ENCODE measurements around the gene PEX5L. TPM values are rescaled to one million over a fixed set of nuclear protein-coding genes. Genes with fewer than 3 reads are reported as not detected.
"Not testable (repeated sequence)": the region's sequence is repeated elsewhere in the genome, so short reads cannot be mapped to it uniquely, and the experiment has no call there.

Gene PEX5L
- total RNA-seq, 2 donors from 2014 or later: not detected

- no peak for ATAC-seq (ENCODE audit: insufficient number of reproducible peaks, low FRiP score, low read depth)
Observed at GRCh38 chr3:180018543-180018942, 18.2 kb downstream of the PEX5L start.

DNA sequence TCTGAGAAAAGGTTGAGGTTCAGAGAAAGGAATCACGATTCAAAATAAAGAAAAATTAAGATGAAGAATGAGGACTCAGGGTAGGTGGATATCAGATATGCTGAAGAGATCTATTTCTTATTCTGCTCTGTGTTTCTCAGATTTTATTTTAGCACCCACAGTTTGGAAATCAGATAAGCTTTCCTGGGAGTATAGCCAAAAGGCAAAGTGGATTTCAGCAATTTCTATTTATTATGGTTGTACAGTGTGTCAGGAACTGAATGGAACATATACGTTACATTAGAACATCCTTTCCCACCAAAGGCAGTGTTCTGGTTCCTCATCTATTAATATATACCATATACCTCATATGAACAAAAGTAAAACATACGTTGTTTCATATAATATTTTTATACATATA is 18.9 kb downstream of the PEX5L start:
- DNase-seq (ENCODE audit: low spot score) (no peak), ATAC-seq (ENCODE audit: insufficient number of reproducible peaks, low FRiP score, low read depth) (no peak)
- TF ChIP-seq, protein P1, sequence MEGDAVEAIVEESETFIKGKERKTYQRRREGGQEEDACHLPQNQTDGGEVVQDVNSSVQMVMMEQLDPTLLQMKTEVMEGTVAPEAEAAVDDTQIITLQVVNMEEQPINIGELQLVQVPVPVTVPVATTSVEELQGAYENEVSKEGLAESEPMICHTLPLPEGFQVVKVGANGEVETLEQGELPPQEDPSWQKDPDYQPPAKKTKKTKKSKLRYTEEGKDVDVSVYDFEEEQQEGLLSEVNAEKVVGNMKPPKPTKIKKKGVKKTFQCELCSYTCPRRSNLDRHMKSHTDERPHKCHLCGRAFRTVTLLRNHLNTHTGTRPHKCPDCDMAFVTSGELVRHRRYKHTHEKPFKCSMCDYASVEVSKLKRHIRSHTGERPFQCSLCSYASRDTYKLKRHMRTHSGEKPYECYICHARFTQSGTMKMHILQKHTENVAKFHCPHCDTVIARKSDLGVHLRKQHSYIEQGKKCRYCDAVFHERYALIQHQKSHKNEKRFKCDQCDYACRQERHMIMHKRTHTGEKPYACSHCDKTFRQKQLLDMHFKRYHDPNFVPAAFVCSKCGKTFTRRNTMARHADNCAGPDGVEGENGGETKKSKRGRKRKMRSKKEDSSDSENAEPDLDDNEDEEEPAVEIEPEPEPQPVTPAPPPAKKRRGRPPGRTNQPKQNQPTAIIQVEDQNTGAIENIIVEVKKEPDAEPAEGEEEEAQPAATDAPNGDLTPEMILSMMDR (IDR thresholded peaks at IDR 0.05): no peak
- Histone ChIP-seq H3K4me3 (no peak overlapping the region), H3K27ac (no peak overlapping the region), H3K4me1 (ENCODE audit: control insufficient read depth in 1 of 2, low read depth in 2 of 2) (no peaks in the 10 kb centered on the region), H3K36me3 (no peaks in the 10 kb centered on the region), H3K27me3 (replicated peaks; ENCODE audit: insufficient read depth) (no peaks in the 10 kb centered on the region), H3K9me3 (no peaks in the 10 kb centered on the region)

More at GRCh38 chr3:180018543-180018942, 18.2 kb downstream of the PEX5L start:
- DNase-seq (ENCODE audit: low spot score): no peak
- Histone ChIP-seq H3K4me1 (ENCODE audit: control insufficient read depth in 1 of 2, low read depth in 2 of 2) (no peaks in the 10 kb centered on the region), H3K36me3 (no peaks in the 10 kb centered on the region), H3K27me3 (replicated peaks; ENCODE audit: insufficient read depth) (no peaks in the 10 kb centered on the region), H3K4me3 (no peak overlapping the region), H3K27ac (no peak overlapping the region), H3K9me3 (no peaks in the 10 kb centered on the region)
- TF ChIP-seq, protein P1 (IDR thresholded peaks at IDR 0.05): no peak

- TF ChIP-seq, protein P1 (IDR thresholded peaks at IDR 0.05): no peak
- Histone ChIP-seq H3K27ac (no peak overlapping the region), H3K4me1 (ENCODE audit: control insufficient read depth in 1 of 2, low read depth in 2 of 2) (no peaks in the 10 kb centered on the region), H3K9me3 (peaks cover 17% of the 10 kb centered on the region), H3K36me3 (no peaks in the 10 kb centered on the region), H3K4me3 (no peak overlapping the region), H3K27me3 (replicated peaks; ENCODE audit: insufficient read depth) (no peaks in the 10 kb centered on the region)
- no peak for ATAC-seq (ENCODE audit: insufficient number of reproducible peaks, low FRiP score, low read depth)
- no peak for DNase-seq (ENCODE audit: low spot score)
Observed at GRCh38 chr3:180011927-180012326, 24.8 kb downstream of the PEX5L start.

DNA sequence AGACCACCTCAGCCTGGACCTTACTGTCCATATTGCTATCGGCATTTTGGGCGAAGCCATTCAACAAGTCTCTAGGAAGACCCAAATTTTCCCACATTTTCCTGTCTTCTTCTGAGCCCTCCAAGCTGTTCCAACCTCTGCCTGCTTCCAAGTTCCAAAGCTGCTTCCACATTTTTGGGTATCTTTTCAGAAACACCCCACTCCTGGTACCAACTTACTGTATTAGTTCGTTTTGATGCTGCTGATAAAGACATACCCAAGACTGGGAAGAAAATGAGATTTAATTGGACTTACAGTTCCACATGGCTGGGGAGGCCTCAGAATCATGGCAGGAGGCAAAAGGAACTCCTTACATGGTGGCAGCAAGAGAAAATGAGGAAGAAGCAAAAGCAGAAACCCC is 28.4 kb downstream of the PEX5L start:
- DNase-seq (ENCODE audit: low spot score); H3K36me3 ChIP-seq; H3K27me3 ChIP-seq (replicated peaks; ENCODE audit: insufficient read depth); H3K4me3 ChIP-seq; ATAC-seq (ENCODE audit: insufficient number of reproducible peaks, low FRiP score, low read depth); H3K4me1 ChIP-seq (ENCODE audit: control insufficient read depth in 1 of 2, low read depth in 2 of 2); H3K27ac ChIP-seq: not testable (repeated sequence)
- H3K9me3 ChIP-seq: peaks cover 17% of the 10 kb centered on the region

DNA sequence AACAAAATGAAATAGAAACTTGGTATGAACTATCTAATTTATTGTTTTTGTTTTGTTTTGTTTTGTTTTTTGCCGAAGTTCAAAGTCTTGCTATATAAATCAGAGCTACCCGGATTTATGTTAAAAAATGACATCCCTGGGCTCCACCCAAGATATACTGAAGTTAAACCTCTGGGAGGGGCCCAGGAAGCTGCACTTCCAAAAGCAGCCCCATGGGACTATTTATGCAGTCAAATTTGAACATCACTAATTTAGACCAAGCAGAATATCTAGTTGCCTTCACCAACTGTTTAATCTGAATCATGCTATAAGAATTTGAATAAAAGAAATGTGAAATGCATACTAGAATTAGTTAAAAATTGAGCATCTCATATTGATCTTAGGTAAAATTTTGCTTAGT is 32.2 kb downstream of the PEX5L start:
- Histone ChIP-seq H3K27ac (no peak overlapping the region), H3K27me3 (replicated peaks; ENCODE audit: insufficient read depth) (no peaks in the 10 kb centered on the region), H3K4me1 (ENCODE audit: control insufficient read depth in 1 of 2, low read depth in 2 of 2) (no peaks in the 10 kb centered on the region), H3K9me3 (peaks cover 17% of the 10 kb centered on the region), H3K4me3 (no peak overlapping the region), H3K36me3 (no peaks in the 10 kb centered on the region)
- ATAC-seq (ENCODE audit: insufficient number of reproducible peaks, low FRiP score, low read depth) (no peak), DNase-seq (ENCODE audit: low spot score) (no peak)
- TF ChIP-seq, protein P1 (IDR thresholded peaks at IDR 0.05): no peak

- no peak for DNase-seq (ENCODE audit: low spot score)
- Histone ChIP-seq H3K9me3 (no peaks in the 10 kb centered on the region), H3K27me3 (replicated peaks; ENCODE audit: insufficient read depth) (no peaks in the 10 kb centered on the region), H3K27ac (no peak overlapping the region), H3K4me3 (no peak overlapping the region), H3K4me1 (ENCODE audit: control insufficient read depth in 1 of 2, low read depth in 2 of 2) (no peaks in the 10 kb centered on the region), H3K36me3 (no peaks in the 10 kb centered on the region)
- TF ChIP-seq, protein P1 (IDR thresholded peaks at IDR 0.05): no peak
- ATAC-seq (ENCODE audit: insufficient number of reproducible peaks, low FRiP score, low read depth): no peak
Observed at GRCh38 chr3:180002006-180002405, 34.7 kb downstream of the PEX5L start.

Data from thoracic aorta (tissue), 2 donors.